Activated CD8-positive, alpha-beta memory T cell treated with anti-CD3 and anti-CD28 coated beads, Interleukin-2, amount 50 U/mL, for 1 hour (primary cell): ENCODE data around the gene LDLRAD3.

Experiments
- DNase-seq: peaks from one replicate; pipeline ENCODE4 v3.0.0-alpha.2; 2020; ENCODE audit errors: extremely low read depth

Gene LDLRAD3

DNA sequence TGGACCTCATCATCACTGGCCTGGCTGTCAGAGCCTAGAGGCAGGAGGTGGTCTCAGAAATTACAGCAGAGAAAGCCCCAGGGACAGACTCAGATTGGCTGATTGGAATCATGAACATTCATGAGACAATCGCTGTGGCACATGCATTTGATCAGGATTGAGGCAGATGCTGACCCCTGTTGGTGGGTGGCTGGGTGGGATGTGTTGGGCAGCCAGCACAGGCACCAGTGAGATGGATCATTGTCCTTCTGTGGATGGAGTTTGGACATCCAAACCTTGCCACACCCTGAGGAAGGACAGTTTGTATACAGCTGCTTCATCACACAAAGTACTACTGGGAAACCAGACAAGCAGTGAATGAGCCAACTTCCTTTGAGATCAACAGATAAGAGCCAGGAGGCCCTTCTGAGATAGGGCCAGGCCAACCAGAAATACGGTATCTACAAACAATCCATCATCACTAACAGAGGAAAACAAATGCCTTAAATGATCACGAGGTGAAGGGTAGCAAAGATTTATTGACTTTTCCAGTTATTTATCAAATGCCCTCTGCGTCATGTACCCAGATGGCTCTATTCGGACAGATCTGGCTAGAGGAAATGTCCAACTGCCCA, 328.0 kb downstream of the LDLRAD3 start:
- no peak for DNase-seq

DNA sequence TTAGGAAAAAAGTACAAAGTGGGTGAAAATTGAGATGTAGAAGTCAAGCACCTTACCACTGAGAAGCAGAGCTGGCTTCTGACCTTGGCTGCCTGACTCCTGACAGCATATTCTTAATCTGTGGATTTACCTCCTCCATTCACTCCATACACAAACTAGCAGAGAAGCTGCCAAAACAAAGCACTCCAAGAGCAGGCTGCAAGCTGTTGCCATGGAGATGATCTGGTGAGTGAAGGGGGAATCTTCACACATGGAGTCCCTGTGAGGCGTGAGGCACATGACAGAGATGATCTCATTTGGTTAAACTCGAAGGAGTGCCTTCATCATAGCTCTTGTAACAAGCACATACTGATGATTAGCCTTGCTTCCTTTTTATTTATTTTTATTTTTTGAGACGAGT, 329.2 kb downstream of the LDLRAD3 start:
- no peak for DNase-seq

DNA sequence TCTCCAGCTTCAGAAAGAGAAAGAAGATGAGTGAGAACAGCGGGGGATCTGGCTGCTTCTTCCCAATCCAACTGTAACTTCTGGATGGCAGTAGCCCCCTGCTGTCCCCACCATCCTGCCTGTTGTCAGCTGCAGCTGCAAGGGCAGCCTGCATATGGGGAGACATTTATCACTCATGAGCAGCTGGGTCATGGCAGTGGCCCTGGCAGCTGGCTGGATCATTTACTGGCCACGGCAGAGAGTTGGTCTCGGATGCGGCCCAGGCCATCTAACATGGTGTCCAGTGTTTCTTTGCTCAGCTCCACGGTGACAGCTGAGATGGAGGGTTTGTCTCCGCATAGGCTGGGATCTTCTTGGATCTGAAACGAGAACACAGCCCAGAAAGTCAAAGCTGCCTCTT, 330.6 kb downstream of the LDLRAD3 start:
- no peak for DNase-seq

DNA sequence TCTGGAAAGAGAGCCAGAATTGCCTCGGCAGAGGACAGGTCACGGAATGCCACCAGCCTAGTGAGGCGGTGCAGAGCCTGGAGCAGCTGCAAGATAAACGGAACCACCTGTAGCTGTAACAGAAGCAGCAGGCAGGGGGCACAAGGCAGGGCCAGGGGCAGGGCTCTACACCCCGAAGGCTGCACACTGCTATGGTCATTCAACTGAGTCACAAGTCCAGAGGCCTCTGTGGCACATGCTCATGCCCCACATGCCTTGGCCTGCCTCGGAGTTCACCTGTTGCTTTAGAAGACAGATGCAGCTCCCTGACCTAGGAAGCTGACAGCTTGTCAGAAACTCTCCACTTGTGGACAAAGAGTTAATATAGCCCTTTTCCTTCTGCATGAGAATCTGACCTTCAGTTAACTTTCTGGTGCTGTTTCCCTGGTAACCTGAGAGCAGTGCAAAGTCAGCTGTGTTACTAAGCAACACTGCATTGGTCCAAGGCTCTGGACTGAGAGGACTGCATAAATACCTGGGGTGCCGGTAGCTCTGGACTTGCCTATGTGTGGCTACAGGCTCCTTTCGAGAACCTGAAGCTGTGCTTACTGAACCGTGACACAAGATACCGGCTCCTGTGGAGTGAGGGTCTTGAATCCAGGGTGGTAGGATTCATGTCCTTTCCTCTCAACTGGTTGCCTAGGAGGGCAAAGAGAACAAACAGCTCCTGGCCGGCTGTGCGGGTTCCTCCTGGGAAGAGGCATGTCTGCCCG, 334.8 kb downstream of the LDLRAD3 start:
- no peak for DNase-seq

DNA sequence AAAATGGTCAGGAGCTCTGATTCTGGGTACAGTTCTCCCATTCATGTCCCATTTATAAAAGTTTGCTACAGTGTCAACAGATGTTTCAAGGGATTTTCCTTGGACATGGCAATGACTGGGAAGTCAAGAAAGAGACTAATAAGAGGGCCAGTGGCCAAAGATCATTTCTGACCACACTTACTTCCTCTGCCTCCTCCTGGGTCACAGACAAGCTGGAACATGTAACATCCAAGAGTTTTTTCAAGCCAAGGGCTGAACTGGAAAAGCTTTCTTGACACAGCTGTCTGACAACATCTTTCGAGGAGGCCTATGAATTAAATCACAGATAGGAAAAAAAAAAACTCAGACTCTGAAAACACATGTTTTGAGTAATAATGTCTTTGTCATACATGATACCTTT, 336.7 kb downstream of the LDLRAD3 start:
- no peak for DNase-seq
